ENCODE data around the gene MEGF9.
A peak's percentile ranks its signal among the peaks of the same experiment; 100 is the strongest.
"Not testable (repeated sequence)": the region's sequence is repeated elsewhere in the genome, so short reads cannot be mapped to it uniquely, and the experiment has no call there.

MEGF9 gene

DNA sequence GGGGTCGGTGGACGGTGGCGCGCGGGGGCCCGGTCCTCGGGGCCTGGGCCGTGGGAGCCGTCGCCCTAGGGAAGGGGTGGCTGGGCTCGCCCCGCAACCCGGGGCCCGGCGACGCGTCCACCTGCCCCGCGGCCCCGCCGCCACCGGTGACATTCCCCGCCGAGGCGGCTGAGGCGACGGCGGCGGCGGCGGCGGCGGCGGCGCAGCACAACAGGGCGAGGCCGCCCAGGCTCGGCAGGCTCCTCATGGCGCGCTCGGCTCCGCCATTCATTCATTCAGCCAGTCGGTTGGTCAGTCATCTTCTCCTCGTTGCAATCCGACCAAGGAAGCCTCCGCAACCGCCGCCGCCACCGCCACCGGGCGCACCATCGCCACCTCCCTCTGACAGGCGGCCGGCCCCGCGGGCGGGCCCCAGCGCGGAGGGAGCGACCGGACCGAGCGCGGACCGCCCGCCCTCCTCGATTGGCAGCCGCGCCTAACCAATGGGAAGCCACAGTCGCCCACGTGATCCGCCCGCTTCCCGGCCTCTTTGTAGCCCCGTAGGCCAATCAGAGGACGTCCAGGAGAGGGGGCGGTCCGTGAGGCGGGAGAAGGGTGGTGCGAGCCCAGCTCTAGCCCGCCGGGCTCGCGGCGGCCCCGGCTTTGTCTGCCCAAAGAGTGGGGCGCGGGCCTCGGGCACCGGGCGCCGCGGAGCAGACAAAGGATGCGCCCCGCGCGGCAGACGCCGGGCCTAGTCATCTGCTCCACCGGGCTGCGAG lies at the start of gene MEGF9:
MEGF9 (minus strand) TSS at position 383 of the 758 bp plus-strand sequence; CDS start at position 271, 112 bp downstream.
- peak; percentile 87 for DNase-seq (ENCODE audit: low read depth)

DNA sequence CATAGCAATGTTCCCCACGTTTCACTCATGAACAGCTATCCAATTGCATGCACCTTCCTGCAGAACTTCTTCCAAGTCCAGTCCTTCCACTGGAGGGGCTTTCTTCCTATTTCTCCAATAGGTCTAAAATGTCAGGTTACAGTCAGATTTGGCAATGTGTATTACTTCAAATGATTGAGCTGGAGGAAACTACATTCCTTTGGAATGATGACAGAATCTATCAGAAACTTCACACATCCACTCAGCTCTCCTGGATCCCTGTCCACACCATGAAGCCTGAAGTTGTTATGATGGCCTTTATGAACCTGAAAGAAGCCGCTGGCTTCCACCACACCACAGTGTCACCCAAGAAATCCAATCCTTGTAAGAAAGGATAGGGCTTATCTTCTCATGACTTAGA lies 46.7 kb upstream of the MEGF9 start:
- DNase-seq (ENCODE audit: low read depth) = no peak

DNA sequence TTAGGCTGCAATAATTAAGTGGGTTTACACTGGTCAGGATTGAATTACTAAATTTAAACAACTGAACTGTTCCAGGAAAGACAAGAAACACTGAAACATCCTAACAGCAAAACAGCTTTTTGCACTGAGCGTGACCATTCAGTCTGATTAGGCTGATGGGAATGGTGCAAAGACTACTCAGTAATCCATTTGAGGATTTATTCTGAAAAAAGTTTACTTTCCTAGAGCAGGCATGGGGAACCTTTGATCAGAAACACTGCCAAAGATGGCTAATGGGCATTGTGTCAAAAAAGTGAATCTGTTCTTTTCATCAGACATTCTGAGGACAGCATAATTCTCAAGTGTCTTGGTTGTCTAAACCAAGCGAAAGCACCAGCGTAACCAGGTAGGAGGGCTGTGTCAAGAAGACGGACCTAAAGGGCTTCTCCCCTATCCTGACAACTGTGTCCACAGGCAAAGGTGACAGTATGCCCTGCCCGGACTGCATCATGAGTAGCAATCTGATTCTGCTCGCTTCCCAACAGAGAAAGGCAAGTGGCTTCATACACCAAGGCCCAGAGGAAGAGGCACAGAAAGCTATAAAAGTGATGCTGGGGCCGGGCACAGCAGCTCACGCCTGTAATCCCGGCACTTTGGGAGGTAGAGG lies 45.6 kb upstream of the MEGF9 start:
- DNase-seq (ENCODE audit: low read depth) = no peak

DNA sequence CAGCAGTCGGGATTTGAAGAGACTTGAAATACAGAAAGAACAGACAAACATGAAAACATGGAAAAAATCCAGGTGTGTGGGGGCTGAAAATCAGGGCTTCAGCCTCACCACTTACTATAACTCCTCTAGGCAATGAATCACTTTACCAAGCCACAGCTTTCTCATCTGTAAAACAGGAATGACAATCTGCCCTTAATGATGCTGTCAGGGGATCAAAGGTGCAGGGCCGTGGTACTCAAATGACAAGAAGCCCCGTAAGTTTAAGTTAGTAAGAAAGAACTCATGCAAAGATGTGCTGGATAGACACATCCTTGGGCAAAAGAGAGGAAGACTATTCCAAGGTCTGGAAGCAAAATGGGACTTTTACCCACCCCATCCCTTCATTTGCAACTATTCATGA lies 44.3 kb upstream of the MEGF9 start:
- no peak for DNase-seq (ENCODE audit: low read depth)

DNA sequence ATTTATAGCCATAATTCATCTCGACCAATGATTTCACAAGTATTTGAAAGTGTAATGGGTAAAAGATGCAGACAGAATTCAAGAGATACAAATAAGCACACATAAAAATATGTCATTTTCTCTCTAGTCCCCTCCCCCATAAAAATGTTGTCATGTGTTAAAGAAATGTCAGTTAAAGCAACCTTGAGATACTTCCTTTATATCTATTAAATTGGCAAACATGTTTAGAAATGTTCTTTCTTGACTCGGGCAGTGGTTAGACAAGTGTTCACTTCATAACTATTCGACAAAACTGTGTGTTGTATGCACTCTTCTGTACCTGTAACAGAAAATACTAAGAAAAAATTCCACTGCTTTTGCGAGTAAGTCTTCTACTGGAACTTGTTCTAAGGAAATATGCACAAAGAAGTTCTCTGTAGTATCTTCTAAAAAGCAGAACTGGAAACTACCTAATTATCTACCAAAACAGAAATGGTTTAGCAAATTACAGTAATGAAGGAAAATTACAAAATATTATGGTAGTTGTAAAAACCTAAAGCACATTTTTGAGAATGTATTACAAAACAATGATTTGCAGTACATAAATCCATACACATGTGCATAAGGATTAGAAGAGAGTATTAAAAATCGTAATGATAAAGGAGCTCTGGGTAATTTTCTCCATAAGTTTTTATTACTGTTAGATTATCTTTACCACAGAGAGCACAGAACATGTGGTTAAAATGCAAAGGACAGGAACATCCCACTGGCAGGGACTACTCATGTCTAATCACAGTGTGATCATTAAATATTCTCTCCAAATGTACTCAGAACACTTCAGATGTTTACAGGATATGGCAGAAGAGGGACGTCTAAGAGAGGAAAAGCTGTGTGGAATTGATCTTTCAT lies 43.0 kb upstream of the MEGF9 start:
- DNase-seq (ENCODE audit: low read depth) = no peak

DNA sequence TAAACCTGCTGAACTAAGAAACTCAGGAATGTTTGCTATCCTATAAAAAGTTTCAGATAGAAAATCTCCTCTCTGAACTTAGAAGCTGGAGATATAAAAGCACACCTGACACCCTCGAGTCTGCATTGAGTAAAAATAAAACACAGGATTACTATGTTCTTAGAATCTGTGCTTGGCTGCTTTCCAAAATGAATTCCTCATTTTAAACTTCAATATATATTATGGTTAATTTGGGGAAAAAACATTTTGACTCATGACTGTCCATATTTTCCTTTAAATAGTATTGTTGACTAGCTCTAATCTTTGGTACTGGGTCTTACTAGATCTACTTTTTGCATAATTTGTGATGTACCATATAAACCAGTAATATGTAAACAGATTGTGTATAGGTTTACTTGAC lies 42.3 kb upstream of the MEGF9 start:
- no peak for DNase-seq (ENCODE audit: low read depth)

DNA sequence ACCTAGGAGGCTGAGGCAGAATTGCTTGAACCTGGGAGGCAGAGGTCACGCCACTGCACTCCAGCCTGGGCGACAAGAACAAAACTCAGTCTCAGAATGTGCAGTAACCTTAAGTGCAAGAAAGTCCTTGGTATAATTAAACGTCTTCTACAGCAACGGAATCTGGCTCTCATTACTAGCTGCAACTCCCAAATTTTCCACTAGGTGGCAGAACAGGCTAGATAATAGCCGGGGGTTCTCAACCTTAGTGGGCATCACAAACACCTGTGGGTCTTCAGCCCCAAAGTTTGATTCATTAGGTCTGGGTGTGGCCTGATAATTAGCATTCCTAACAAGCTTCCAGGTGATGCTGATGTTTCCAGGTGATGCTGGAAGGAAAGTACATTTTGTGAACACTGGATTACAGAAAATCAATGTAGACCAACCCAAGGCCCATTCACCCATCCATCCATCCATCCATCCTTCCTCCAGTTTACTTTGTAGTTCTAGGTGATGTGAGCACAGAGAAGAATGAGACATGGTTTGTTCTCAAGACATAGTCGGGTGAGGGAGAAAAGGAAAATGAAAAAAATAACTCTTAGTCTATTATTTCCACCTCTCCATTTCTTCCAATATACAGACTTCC lies 41.7 kb upstream of the MEGF9 start:
- peak; percentile 19 for DNase-seq (ENCODE audit: low read depth)

DNA sequence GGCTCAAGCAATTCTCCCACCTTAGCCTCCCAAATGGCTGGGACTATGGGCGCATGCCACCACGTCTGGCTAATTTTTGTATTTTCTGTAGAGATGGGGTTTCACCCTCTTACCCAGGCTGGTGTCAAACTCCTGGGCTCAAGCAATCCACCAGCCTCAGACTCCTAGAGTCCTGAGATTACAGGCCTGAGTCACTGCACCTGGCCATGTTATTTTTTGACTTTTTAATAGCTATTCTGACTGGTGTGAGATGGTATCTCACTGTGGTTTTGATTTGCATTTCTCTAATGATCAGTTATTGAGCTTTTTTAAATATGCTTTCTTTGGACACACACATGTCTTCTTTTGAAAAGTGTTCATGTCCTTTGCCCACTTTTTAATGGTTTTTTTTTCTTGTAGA lies 40.8 kb upstream of the MEGF9 start:
- no peak for DNase-seq (ENCODE audit: low read depth)

DNA sequence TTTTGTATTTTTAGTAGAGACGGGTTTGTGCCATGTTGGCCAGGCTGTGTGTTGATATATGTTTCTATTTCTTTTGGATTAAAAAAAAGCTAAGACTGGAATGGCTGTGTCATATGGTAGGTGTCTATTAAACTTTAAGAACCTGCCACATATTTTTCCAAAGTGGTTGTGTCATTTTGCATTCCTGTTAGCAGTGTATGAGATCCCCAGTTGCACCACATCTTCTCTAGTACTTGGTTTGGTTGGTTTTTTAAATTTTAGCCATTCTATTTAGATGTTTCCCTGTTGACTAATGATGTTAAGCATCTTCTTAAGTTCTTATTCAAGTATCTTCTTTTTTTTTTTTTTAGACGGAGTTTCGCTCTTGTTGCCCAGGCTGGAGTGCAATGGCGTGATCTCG lies 36.2 kb upstream of the MEGF9 start:
- DNase-seq (ENCODE audit: low read depth) = no peak

DNA sequence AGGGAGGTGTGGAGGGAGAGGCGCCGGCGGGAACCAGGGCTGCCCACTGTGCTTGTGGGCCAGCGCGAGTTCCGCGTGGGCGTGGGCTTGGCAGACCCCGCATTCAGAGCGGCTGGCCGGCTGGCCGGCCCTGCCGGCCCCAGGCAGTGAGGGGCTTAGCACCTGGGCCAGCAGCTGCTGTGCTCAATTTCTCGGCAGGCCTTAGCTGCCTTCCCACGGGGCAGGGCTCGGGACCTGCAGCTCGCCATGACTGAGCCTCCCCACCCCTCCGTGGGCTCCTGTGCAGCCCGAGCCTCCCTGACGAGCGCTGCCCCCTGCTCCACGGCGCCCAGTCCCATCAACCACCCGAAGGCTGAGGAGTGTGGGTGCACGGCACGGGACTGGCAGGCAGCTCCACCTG lies 32.1 kb upstream of the MEGF9 start:
- not testable (repeated sequence) for DNase-seq (ENCODE audit: low read depth)

DNA sequence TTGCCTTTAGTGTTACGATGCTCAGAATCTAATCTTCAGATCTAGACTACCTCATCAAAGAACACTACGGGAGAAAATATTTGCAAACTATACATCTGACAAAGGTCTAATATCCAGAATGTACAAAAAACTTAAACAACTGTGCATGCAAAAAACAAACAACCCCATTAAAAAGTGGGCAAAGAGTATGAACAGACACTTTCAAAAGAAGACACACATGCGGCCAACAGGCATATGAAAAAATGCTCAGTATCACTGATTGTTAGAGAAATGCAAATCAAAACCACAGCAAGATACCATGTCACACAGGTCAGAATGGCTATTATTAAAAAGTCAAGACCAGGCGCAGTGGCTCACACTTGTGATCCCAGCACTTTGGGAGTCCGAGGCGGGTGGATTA lies 31.0 kb upstream of the MEGF9 start:
- DNase-seq (ENCODE audit: low read depth) = no peak

DNA sequence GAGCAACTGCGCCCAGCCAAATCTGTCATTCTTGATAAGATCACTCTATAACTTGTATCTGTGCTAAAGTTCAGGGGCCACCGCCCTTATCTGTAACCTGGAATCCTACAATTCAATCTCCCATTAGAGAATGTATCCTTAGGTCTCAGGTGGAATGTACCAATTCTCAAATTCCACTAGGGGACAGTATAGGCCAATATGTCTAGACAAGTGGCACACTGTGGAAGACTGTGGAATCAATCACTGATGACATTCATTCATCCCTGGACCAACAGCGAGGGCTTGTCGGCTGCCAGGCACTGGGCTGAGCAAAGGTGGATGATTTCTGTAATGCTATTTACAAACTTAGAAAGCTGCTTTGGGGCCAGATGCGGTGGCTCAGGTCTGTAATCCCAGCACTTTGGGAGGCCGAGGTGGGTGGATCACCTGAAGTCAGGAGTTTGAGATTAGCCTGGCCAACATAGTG lies 28.7 kb upstream of the MEGF9 start:
- DNase-seq (ENCODE audit: low read depth) = no peak

DNA sequence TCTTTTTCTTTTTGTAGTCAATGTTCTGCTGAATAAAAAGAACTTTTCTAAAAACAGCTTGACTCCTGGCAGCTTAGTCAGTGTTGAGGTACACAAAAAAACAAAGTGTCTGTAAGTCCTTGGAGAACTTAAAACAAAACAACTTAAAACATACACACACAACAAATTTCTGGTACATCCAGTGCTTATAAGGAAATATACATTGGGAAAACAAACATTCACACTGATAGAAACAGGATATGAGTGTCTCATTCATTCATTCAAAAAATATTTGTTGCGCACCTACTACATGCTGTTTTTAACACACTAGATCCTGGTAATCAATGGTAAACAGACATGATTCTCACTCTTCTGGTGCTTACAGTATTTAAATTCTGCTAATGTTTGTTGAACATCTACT lies 27.4 kb upstream of the MEGF9 start:
- DNase-seq (ENCODE audit: low read depth) = no peak

DNA sequence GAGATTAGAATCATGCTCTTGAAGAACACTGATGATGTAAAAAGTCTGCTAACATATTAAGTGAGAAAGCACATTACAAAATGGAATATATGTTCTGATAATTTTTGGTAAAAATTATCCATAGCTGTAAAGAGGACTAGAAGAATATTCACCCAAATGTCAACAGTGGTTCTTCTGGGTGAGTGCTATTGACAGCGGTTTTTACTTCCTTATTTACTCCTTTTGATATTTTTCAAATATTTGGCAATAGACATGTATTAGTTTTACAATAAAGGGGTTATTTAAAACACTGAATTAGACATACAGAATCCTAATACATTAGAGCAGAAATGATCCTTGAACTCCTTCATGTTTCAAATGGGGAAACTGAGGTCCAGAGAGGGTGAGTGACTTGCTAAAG lies 26.9 kb upstream of the MEGF9 start:
- no peak for DNase-seq (ENCODE audit: low read depth)

DNA sequence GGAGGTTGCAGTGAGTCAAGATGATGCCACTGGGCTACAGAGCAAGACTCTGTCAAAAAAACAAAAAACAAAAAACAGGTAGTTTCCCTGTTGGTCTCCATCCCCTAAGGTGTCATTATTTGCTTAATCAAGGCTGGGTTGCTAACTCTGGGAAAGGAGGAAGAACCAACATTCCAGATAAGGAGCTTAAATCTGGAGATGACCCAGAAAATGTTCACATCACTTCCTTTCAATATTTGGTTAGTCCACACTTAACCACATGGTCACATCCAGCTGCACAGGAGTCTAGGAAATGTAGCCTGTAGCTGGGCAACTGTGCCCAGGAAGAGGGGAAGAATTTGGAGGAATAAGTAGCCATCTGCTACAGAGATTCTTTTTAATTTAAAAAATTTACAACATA lies 25.9 kb upstream of the MEGF9 start:
- DNase-seq (ENCODE audit: low read depth) = no peak

DNA sequence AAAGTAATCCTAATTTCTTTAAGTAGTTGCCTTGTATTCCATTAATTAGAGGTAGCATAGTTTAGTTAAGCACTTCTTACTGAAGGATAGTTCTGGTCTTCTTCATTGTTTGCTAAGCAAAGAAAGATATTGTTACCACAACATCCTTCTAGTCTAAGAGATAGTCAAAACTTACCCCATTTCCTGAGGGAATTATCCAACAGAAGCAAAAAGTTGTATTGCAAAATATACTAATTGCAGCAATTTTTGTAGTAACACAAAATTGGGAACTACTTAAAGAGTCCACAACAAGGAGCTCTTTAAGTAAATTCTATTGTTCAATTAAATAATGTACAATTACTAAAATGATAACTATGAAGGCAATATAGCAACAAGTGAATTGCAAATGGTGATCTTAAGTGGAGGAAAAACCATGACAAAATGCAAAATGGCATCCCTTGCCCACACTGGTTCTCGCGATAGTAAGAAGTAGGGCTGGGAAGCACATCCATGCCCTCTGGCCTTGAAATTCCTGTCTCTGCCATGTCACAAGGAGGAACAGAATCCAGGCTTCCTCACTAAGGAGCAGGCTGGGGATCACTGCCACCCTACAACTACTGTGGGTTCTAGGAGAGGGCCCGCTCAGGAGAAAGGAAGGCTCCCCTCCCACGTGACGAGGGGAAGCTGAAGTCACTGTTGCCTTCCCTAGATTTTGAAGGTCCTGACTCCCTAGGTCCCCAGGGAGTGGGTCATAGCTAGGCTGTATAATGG lies 23.3 kb upstream of the MEGF9 start:
- no peak for DNase-seq (ENCODE audit: low read depth)

DNA sequence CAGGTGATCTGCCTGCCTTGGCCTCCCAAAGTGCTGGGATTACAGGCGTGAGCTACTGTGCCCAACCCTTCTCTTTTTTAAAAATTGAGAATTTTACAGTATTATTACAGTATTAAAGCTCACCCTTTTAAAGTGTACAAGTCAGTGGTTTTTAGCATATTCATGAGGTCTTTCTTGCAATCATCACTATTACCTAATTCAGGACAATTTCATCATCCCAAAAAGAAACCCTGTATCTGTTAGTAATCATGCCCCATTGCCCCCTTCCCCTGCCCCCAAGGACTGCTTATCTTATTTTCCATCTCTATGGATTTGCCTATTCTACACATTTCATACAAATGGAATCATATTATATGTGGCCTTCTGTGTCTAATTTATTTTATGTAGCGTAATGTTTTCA lies 22.6 kb upstream of the MEGF9 start:
- DNase-seq (ENCODE audit: low read depth) = no peak

DNA sequence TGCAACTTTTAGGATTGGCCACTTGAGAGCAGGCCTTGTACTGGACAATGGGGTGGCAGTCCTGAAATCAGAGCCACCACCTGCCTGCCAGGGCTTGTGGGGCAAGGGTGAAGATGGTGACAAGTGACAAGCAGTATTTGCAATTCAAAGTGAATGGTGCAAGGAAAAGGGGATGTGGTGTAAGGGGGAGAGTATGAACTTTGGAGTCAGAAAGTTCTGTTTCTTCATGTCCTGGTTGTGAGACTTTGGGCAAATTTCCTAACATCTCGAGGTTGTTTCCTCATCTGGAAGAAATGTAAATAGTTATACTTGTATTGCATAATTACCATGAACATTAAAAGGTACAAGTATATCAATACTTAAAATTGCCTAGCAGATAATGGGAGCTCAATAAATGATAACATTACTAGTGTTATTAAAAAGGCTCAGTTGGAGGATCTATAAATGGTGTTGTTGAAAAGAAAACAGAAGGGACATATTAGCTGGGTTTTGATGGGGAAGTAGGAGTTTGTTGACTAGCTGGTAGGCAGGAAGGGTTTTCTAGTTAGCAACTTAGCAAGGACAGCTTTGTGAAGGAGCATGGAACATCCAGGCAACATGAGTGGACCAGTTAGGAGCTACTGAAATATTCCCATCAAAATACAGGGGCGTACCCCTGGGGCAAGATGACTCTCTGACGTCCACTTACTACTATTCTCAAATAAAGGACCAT lies 21.3 kb upstream of the MEGF9 start:
- DNase-seq (ENCODE audit: low read depth) = no peak

DNA sequence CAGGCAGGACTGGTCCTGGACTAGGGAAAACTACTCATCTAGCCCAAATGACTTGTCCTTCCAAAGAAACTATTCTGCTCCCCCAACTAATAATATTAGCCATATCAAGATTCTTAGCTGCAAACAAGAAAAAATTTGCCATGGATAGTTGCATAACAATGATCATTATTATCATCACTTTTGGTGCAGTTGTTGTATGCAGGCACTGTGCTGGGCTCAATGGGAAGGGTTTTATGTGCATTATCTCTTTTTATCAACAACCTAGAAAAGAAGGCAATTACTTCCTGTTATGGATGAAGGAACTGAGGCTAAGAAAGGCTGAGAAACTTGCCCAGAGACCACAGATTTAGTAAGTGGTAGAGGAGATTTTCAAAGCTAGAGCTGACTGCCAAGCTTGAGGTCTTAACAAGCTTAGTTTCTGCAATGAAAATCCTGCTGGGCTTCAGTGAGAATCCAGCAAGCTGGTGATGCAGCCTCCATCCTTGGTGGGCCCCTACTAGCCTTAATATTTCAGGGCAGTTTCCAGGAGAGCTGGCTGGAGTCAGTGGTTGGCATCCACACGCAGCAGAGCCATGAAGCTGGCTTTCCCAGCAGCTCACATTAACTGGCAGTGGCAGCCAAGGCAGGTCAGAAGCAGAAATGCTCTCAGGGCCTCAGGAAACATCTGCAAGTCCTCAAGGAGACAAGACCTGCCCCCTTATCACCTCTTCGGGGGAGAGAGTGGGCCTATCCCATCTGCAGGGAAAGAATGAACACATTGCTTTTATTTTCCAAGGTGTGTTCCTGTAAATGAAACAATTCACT lies 20.5 kb upstream of the MEGF9 start:
- DNase-seq (ENCODE audit: low read depth) = no peak

DNA sequence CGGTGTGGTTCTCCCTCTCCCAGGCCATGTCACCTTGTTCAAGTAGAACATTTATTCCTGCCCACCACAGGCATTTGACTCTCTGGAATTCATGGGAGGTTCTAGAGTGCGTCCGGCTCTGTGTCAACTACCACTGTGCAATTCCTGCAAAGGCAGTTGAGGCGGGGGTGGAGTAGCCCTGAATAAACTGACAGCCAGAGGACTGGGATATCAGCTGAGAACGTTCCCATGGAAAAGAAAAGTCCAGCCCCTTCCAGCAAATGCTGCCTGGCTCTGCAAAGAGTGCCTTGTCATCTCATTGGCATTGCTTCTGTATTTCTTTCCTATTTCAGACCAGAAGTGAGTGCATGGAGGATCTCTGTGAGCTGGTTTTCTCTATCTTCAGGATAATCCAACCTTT lies 18.9 kb upstream of the MEGF9 start:
- no peak for DNase-seq (ENCODE audit: low read depth)
